RWPE1 (cell line): ENCODE data around the gene TAC1.

ENCODE experiments used
- CTCF ChIA-PET: fragments of 350-600 bp; sonication (Branson Sonifier 250); formaldehyde crosslinking; extraction: SDS; loops from one replicate; lab custom pipeline; 2021; lab: Yijun Ruan, JAX
- POLR2A ChIA-PET: fragments of 400-600 bp; formaldehyde crosslinking; extraction: SDS; loops from one replicate; lab custom pipeline; 2020; ENCODE audit warnings: antibody characterized with exemption; ENCODE audit not compliant: low non-redundant PET; lab: Yijun Ruan, JAX
- DNase-seq: peaks from one replicate; pipeline ENCODE4 v3.0.0; 2012; ENCODE audit warnings: low spot score
- H3K27ac ChIP-seq: fragments of 450-650 bp; 2 replicates; pipeline ENCODE4 v1.5.1; 2017
- TF ChIP-seq, protein P1 (sequence below): fragments of 450-650 bp; conservative IDR thresholded peaks from 2 replicates; pipeline ENCODE4 v1.5.1; 2017; ENCODE audit warnings: low read depth, mild to moderate bottlenecking

TAC1 gene

DNA sequence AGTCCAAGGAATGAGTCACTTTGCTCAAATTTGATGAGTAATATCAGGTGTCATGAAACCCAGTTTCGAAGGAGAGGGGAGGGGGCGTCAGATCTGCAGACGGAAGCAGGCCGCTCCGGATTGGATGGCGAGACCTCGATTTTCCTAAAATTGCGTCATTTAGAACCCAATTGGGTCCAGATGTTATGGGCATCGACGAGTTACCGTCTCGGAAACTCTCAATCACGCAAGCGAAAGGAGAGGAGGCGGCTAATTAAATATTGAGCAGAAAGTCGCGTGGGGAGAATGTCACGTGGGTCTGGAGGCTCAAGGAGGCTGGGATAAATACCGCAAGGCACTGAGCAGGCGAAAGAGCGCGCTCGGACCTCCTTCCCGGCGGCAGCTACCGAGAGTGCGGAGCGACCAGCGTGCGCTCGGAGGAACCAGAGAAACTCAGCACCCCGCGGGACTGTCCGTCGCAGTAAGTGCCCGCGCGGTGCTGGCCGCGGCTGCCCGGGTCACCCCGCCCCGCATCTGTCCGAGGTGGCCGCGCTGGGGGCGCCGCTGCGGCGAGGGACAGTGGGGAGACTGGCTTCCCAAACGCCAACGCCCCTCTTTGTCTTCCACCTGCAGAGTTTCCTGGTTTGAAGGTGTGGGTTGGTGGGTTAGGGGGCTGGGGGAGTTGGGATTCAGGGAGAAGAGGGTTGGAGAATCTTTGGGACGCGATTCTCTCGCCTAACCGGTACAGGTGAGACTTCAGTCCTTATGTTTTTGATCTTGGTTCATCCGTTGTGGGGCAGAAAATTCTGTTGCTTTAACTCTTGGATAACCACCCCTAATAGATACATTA is at the start of gene TAC1:
Gene TAC1, plus strand, starts transcription at position 351 of the 829 bp plus-strand sequence. CDS start 527 bp downstream, outside the sequence.
- no peak within 1 kb of the TSS for H3K27ac ChIP-seq
- TF ChIP-seq, protein P1, sequence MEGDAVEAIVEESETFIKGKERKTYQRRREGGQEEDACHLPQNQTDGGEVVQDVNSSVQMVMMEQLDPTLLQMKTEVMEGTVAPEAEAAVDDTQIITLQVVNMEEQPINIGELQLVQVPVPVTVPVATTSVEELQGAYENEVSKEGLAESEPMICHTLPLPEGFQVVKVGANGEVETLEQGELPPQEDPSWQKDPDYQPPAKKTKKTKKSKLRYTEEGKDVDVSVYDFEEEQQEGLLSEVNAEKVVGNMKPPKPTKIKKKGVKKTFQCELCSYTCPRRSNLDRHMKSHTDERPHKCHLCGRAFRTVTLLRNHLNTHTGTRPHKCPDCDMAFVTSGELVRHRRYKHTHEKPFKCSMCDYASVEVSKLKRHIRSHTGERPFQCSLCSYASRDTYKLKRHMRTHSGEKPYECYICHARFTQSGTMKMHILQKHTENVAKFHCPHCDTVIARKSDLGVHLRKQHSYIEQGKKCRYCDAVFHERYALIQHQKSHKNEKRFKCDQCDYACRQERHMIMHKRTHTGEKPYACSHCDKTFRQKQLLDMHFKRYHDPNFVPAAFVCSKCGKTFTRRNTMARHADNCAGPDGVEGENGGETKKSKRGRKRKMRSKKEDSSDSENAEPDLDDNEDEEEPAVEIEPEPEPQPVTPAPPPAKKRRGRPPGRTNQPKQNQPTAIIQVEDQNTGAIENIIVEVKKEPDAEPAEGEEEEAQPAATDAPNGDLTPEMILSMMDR, result no peak
- DNase-seq, result no peak
- ChIA-PET POLR2A (no interaction called here), CTCF (no interaction called here)

- ChIA-PET CTCF (interaction anchor here (0.6 kb wide), 1 partner anchor 10 kb away, joined by 3 read pairs; no protein-coding TSS in a partner anchor), POLR2A (no interaction called here)
- TF ChIP-seq, protein P1, result no peak
- H3K27ac ChIP-seq, result no peak overlapping the region
- DNase-seq, result no peak
Observed at GRCh38 chr7:97685952-97686351, 45.9 kb upstream of the TAC1 start.

- no peak overlapping the region for H3K27ac ChIP-seq
- TF ChIP-seq, protein P1, result no peak
- ChIA-PET CTCF (no interaction called here), POLR2A (no interaction called here)
- DNase-seq, result no peak
Observed at GRCh38 chr7:97693586-97693985, 38.3 kb upstream of the TAC1 start.

GRCh38 chr7:97694355-97694754 is 37.5 kb upstream of the TAC1 start:
- H3K27ac ChIP-seq, result no peak overlapping the region
- TF ChIP-seq, protein P1, result no peak
- POLR2A ChIA-PET, result no interaction called here
- CTCF ChIA-PET, result no interaction called here
- DNase-seq, result no peak

DNA sequence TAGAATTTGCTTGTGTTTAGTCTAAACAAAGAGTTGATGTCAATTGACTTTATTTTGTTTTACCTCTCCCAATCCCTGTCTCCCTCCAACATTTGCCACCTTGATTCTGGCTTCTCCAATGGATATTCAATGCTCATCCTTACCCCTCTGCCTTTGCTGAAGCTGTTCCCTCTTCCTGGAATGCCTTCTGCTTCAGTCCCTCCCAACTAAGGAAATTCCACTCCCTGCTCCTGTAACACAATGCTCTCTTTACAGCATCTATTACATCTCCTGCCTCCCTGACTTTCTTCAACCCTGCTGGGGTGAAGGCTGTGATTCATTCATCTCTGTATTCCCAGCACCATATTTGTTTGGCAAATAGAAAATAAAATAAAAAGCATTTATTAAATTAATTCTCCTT is 34.5 kb upstream of the TAC1 start:
- ChIA-PET POLR2A (no interaction called here), CTCF (no interaction called here)
- DNase-seq, result no peak
- TF ChIP-seq, protein P1, result no peak
- H3K27ac ChIP-seq, result no peak overlapping the region

DNA sequence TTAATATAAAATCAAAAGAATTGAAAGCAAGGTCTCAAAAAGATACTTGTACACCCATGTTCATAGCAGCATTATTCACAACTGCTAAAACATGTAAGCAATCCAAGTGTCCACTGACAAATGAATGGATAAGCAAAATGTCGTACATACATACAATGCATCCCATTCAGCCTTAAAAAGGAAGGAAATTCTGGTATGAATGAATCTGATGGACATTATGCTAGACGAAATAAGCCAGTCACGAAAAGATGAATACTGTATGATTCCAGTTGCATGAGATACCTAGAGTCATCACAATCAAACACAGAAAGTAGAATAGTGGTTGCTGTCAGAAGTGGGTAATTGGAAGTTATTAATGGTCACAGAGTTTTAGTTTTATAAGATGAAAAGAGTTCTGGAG is 9.5 kb upstream of the TAC1 start:
- no peak for DNase-seq
- CTCF ChIA-PET, result no interaction called here
- TF ChIP-seq, protein P1, result no peak
- no peak overlapping the region for H3K27ac ChIP-seq
- POLR2A ChIA-PET, result no interaction called here
